Limb (tissue), 2 donors: ENCODE results near the gene YWHAH.

Source experiments
- DNase-seq, 2 donors: peaks; one replicate each; pipeline ENCODE4 v3.0.0-alpha.2; 2016; ENCODE audit errors: extremely low spot score in 2 of 2

The YWHAH gene

DNA sequence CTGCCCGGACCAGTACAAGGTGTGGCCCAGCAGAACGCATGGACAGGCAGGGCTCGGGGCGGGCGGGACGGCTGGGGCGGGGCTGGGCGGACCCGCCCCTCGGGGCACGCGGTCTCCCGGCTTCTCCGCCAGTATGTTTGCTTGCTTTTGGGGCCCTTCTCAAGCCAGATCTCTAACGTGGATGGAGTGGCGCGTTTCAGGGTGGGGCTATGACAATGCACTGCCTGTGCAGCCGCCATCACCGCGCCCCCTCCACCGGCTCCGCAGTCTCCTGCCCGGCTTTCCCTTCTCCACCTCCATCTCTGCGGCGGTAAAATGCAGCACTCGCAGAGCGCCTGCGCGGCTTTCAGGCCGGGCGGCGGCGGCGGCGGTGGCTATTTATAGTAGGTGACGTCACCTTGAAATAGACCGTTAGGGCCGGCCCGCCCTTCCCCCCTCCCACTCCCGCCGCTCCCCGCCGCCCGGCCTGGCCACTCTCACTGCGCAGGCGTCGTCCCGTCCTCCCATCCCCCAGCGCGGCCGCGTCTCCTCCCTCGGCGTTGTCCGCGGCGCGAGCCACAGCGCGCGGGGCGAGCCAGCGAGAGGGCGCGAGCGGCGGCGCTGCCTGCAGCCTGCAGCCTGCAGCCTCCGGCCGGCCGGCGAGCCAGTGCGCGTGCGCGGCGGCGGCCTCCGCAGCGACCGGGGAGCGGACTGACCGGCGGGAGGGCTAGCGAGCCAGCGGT, at the start of gene YWHAH:
TSS of gene YWHAH (plus strand) at position 558 of the 722 bp plus-strand sequence. CDS start 199 bp downstream, outside the sequence.
- DNase-seq, result peak; percentile 95 to 99

DNA sequence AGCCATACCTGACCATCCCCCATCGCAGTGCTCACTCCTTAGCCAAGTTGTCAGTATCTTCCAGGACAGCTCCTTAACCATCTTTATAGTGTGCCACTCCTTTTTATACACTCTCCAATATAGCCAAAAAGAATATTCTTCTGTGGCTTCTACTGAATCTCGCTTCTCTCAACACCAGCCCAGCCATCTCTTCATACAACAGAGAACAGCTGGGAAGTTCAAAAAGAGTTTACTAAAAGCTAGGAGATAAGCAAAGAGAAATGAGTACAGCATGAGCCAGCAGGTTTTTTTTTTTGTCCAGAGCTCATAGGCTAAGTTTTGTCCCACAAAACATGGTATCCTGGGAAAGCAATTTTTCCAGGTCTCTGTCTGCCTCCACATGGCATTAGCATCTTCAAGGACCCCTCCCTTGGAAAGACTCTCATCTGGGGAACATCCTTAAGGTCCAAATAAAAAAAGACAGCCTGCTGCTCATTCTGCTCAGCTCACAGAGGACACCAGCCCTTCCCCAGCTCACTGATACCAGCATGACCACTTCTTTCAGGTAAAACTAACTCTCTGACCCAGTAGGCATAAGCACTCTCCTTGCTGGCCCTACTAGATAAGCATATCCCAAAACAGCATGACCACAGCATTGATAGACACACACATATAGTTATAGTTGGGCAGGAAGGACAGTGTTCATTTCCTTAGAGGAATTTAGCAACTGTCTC, 48.8 kb upstream of the YWHAH start:
- no peak for DNase-seq

DNA sequence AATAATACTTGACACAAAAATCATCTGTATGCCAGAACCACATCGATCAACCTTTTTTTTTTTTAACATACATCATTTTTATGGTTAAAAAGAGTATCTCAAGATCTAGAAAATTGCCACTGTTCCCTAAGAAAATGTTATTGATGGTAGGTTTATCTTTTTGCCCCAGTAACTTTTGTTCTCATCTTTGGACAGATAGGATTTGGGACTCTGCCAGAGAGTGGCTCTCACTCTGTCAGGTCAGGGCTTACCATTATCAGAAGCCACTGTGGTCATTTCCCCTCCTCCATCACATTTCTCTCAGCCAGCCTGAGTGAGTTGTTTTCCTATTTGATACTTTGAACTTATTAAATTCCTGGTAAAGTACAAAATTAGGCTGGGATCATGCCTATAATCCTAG, 47.9 kb upstream of the YWHAH start:
- no peak for DNase-seq

DNA sequence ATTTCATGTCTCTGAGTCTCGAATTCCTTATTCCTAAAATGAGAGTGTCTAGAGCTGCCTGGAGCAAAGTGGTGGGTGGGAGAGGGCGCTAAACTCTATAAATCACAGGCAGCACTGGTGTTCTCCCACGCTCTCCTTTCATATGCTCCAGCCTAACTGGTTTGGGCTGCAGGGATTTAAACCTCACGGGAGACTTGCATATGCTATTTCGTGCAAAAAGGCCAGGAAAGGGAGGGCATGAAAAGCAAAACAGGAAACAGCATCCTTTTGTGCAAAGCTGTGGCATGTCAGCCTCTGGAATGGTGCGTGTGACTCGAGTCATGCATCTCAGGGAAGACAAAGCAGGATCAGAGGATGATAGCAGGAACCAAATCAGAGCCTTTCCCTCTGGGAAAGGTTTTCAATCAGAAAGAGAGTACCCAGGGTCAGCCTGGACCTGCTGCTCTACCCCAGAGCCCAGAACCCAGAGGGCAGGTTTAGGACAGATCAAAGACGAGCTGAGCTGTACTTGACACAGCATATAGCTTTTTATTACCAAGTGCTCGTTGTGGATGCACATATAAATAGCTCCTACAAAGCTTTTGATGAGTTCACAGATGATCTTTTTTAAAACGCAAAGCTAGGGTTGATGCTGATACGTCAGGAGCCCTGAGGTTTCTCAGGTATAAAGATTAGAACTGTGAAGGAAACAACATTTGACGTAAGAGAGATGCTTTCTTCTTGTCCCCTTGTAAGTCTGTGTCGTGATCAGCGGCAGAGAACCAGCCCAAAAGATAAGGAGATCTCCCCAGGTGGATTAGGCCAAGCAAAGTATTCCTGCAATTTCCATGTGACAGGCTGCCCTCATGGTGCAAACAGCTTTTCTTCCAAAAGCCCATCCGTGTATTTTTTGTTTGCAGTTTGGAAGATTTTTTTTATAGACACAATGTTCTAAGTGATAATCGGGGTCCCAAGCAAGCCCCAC, 46.2 kb upstream of the YWHAH start:
- DNase-seq, result no peak

DNA sequence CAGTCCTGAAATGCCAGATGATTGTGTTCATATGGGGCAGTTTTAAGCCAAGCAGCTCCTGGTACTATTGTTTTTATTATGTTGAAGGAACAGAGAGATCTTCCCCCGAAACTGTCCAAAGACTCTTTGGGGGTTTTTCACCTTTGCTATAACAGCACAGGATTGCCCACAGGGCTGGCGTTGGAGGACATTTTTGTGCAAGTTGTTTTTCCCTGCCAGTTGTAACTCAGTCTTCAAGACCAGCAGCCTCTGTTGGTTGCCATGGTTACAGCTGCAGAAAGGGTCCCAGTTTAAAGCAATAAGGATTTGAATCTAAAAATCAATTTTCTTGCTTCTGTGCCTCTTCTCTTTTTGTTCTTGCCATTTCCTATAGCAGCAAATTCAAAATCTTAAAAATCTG, 45.4 kb upstream of the YWHAH start:
- DNase-seq, result no peak

DNA sequence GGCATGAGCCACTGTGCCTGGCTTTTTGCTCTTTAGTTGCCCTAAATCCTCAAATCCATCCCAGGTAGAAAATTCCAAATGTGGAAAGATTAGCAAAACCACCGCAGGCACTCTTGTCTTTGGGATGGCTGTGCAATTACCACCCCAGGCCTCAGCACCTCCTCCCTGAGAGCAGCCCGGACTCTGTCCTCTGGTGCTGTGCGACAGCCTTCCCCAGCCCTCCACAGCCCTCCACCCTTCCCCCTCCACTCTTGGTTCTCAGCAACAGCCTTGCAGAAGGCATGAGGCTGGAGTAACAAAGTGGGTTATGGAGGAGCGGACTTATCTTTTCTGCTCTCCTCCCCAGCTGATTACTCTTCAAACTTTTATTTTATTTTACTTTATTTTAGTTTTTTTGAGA, 44.7 kb upstream of the YWHAH start:
- DNase-seq, result no peak

DNA sequence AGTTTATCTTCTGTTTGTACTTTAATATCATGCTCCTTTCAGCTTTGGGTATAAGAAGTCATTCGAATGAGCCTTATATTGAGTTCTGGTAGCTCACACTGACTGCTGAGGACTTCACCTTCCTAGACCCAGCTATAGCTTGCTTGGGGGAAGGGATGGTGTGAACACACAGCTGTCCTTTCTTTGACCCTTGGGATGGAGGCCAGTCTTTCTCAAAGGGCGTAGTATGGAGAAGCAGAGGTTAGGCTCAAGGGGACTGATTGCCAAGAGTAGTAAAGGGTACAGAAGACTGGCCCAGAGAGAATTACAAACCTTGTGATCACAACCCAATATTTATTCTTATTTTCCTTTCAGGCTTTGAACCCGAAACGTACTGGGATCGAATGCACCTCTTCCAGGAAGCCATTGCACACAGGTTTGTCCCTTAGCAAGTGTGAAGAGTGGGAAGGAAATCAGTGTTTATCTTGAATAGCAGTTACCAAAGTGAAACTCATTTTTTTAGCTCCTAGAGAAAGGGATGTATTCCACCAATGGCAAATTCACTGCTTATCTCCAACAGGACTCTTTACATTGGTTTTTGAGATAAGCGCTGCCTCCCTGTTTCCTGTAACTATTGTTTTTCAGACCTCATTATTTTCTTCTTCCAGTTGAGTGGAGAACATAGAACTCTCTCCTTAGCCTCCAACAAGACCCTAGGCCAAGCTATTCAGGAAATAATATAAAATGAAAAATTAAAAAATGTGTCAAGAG, 42.8 kb upstream of the YWHAH start:
- DNase-seq, result no peak

DNA sequence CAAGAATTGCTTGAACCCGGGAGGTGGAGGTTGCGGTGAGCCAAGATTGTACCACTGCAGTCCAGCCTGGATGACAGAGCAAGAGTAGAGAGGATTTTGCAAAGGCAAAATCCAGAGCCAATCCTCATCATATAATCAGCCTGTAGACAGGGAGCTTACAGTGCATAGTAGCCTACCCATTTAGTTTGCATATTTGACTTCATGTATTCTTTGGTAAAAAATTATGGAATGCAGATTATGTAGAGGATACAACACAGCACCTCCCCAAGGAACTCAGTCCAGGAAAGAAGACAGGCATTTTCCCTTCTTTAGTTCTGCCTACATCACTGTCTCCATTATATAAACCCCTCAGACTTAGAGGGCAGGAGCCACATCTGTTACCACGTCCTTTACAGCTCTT, 39.7 kb upstream of the YWHAH start:
- DNase-seq, result no peak

DNA sequence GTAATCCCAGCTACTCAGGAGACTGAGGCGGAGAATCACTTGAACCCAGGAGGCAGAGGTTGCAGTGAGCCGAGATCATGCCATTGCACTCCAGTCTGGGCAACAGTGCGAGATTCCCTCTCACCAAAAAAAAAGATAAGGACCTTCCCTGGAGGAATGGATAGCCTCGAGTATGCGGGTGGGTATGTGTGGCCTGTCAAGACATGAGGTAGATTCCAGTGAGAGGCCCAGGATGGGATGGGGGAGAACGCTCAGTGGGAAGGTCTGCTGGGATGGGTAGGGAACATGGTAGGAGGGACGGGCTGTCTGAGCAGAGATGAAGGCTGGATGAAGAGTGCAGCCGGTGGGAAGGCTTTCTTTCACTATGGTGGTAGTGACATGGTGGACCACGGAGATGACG, 39.0 kb upstream of the YWHAH start:
- no peak for DNase-seq

DNA sequence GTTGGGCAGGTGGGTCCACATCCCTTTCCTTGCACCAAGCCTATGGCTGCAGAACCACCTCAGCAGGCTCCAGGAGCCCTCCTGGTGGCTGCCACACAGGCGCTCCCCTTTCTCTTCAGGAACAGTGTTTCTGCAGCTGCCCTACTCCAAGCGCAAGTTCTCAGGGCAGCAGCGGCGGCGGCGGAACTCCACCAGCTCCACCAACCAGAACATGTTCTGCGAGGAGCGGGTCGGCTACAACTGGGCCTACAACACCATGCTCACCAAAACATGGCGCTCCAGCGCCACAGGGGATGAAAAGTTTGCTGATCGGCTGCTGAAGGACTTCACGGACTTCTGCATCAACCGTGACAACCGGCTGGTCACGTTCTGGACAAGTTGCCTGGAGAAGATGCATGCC, 38.2 kb upstream of the YWHAH start:
- DNase-seq, result no peak

DNA sequence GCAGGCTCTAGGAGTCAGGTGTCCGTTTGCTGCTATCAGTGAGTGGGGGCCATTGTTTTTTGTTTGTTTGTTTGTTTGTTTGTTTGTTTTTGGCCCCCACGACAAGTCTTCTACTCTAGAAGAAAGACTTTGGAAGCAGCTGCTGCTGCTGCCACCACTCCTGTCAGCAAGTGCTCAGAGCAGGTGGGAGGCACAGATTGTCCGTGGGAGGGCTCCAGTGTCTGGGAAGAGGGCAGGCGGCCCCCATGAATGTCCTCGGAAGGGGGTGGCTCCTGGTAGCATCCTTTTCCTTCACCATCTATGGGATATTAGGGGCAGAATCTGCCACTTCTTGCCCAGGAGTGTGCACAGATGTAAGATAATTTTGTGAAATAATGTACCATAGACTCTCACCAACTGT, 37.8 kb upstream of the YWHAH start:
- no peak for DNase-seq

DNA sequence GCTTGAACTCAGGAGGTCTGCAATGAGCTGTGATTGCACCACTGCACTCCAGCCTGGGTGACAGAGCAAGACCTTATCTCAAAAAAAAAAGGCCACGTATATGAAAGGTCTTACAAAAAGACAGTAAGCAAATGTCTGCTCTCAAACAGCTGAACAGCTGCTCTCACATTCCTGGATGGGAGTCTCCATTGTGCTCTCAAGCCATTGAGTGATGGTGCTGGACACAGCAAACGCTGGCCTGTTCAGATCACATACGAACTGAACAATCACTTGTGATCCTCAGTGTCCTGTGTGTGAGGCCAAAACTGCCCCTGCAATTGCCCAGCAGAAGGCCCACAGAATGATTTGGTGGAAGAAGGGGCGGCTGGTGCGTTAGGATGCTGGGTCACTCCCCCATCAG, 34.4 kb upstream of the YWHAH start:
- DNase-seq, result no peak

DNA sequence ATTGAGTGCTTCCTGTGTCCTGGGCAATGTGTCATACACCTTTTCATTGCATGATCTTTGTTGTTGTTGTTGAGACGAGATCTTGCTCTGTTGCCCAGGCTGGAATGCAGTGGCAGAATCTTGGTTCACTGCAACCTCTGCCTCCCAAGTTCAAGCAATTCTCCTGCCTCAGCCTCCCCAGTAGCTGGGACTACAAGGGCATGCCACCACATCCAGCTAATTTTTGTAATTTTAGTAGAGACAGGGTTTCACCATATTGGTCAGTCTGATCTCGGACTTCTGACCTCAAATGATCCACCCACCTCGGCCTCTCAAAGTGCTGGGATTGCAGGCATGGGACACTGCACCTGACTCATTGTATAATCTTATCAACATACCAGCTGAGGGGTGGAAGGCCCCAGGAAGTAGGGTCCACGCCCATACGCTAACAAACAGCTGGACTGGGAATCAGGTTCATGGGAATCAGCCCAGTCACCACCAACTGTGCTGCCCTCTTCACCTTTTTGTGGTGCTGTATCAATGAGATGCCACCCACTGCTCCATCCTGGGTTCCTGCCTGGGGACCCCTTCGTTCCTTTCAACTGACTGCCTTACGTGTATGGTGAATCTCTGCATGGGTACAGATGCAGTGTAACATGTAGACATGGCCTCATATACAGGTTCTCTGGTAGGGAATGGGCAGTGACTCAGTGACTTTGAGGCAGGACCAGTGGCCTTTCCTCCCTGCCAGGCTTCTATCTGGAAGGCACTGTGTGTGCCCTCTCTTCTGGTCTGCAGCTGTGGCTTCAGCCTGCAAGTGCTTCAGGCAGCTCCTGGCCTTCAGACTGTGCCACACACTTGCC, 32.5 kb upstream of the YWHAH start:
- no peak for DNase-seq

DNA sequence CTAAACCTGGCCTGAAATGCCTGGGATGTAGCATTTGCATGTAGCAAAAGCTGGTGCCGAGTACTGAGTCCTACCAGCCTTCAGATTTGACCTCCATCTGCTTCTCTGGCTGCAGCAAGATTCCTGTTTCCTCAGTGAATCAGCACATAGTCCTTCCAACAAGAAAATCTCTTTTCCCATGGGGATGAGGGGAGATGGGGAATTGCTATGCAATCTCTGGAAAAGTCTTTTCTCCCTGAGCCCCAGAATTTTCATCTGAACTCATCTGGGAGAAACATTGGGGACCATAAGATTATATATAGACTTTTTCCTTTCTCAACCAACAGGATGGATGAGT, 32.0 kb upstream of the YWHAH start:
- no peak for DNase-seq

DNA sequence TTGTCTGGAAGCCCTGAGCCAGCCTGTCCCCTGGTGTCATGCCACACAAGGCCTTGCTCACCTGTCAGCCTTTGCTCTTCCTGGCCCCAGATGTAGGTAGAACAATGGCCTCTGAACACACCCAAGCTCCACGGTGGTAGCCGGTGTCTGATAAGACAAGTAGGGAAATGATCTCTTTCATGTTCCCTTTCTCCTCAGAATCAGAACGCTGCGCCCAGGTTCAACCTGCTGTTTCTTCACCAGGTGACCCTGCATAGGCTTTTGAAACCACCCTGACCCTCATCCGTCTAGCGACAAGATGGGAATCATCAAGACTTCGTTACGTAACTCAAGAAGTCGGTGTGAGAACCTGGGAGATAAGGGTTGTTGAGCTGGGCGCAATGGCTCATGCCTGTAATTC, 28.7 kb upstream of the YWHAH start:
- no peak for DNase-seq

DNA sequence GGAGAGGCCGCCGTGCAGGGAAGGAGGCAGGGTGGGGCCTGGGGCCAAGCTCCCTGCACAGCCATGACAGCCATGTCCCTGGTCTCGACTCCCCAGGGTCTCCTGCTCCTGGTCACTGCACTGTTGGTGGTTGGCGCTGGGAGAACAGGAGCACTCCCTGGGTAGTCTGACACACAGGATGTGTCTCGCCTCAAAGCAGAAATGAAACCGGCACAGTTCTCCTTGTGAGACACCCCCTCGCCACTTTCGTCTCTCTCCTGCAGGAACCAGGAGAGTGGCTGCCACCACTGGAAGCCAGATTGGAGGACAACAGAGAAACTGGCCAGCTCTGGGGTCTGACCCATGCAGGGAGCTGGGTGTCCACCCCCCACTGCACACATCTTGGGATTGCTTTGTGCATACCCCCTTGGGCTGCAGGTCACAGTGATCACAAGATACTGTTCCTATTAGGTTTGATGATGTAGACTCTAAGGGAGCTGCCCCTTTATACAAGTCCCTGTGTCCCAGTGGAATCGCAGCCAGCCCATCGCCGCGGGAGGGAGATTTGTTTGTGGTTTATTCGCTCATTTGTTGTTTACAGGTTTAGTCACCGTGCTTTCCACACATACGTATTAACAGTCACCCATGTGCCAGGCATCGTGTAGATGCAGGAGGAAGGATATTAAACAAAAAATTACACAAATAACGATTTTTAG, 27.0 kb upstream of the YWHAH start:
- DNase-seq, result no peak

DNA sequence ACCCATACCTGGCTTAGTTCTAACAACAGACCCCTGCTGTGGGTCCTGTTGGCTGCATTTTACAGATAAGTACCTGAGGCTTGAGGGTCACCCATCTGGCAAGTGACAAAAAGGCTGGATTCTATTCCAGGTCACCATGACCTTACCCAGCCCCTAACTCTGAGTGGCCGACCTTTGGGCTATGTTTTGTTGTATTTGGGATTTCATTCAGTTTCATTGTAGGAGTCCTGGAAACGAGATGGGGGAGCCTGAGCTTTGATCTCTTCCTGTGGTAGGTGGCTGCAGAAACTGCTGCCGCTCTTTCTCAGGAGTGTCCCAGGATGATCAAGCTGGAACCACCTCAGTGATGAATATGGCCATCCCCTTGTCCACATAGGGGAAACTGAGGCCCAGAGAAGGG, 24.6 kb upstream of the YWHAH start:
- DNase-seq, result no peak

DNA sequence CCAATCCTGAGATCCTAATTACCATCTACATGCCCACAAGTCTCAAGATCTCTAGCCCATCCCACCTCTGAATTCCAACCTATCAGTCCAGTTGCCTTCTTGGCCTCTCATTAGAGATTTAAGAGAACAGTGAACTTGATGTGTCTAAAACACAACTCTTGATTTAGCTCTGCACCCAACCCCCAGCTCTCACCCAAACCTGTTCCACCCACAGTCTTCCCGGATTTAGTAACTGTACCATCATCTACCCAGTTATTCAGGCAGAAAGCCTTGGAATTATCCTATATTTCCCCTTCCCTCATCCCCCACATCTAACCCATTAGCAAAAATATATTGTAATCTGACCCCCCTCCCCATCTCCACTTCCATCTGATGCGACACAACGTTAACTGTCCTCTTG, 24.0 kb upstream of the YWHAH start:
- no peak for DNase-seq

DNA sequence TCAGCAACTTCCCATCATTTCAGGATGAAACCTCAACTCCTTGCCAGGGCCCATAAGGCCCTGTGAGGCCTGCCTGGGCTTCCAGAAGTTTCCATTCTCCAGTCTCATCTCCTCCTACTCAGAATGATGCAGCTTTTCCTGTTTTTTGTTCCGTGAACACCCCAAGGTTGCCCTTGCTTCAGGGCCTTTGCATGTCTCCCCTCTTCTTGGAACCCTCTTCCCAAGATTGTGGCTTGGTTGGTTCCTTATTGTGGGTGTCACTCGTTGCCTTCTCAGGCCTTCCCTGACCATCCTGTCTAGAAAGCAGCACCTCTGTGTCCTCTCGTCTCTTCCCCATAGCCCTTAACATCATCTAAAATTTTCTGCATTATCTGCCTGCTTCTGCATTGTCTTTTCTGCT, 23.2 kb upstream of the YWHAH start:
- no peak for DNase-seq

DNA sequence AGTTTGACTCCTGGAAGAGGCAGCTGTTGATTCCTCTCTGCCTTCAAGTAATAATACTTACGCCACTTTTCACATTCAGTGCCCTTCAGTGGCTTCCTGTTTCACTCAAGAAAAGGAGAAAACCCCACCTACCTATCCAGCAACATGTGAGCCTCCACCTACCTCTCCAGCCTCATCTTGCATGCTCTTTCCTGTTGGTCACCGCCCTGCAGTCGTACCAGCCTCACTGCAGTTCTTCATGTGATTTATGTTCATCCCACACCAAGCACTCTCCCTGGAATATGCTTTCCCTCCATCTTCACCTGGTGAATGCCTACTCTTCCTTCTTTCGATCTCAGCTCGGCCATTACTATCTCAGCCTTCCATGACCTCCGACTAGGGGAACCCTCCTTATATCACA, 21.8 kb upstream of the YWHAH start:
- DNase-seq, result no peak
